Measurements from ENCODE around the gene UBALD1. TPM values are rescaled to one million over a fixed set of nuclear protein-coding genes. Genes with fewer than 3 reads are reported as not detected.

UBALD1 gene
- total and polyA plus RNA-seq, 12 donors, result 14.7 to 39.4 (median 20.4) TPM

DNA sequence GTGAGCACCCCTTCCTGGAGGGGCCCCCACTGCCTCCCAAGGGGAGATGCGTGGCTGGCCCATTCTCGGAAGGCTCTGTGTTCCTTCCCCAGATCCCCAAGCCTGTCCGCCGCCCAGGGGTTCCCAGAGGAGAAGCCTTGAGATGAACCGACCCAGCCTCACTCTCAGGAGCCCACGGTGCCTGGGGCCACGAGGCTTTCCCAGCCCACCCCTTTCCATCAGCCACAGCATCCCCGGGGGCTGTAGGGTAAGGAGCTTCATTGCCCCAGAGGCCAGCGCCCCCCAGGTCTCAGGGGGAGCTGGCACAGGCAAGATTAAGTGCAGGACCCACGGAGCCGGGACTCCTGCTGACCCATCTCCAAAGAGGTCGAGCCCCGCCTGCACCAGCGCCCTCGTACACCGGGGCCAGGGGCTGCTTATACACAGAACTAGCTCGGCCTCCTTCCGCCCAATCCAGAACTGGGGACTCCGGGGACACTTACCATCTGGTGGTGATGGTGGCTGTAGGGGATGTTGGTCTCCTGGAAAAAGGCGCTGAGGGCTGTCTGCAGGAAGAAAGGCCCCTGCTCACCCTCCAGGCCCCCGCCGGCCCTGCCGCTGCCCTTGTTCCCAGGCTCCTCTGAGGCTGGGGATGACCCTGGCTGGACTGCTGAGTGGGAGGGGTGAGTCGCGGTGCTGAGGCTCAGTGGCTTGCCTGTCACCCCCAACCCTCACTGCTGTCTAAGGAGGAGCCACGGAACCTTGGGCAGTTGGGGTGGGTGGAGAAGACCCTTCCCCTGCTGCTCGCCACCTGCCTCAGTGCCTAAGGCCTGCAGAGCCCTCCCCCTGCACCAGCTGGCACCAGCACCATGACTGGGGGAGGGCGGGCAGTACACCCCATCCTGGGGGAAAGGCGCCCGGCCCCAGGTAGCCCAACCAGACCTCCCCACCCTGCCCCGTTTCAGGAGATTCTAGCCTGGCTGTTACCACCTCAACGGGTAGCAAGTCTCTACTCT lies 4.4 kb downstream of the UBALD1 start:
- no peak for DNase-seq
- WGBS, 2 donors, result 81 to 82% methylated on average over 32 of the region's 32 CpGs

DNA sequence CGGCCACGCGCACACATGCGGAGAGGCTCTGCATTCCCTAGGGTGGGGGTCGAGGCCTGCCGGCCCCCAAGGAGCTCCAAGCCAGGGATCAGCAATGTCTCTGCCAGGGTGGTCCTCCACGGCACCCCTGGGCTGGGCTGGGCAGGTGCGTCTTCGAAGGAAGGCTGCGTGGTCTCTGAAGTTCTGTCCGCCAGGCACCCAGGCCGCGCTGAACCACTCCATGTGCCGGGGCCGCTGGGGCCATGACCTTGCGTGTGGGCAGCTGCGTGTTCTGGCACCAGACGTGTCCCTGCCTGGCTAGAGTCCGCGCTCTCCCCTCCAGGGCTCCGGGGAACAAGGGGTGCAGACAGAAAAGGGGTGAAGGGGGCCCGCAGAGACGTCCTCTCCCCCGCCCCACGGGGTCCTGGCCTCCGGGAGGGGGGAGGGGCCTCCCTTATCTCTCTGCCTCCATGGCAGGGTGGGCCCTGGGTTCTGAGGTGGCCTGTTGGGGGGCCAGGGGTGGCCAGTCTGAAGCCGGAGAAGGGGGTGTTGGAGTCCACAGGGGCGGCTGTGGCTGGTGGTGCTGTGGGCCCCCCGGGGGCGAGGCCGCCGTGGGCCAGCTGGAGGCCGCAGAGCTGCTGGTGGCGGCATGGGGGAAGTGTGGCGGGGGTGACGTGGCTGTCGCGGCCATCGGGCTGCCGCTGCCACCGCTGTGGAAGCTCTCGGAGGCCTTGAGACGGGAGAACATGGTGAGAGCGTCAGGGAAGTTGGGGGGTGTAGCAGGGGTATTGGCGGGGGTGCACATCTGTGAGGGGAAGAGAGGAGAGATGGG lies 5.3 kb downstream of the UBALD1 start:
- Histone ChIP-seq H3K27ac (no peak overlapping the region), H3K27me3 (no peaks in the 10 kb centered on the region), H3K9me3 (no peaks in the 10 kb centered on the region), H3K36me3 (peaks cover 0 to 36% (median 4%) of the 10 kb centered on the region in 9 donors), H3K4me3 (no peak overlapping the region), H3K4me1 (peaks cover 9 to 34% (median 29%) of the 10 kb centered on the region in 9 donors)
- ATAC-seq, result no peak
- intact Hi-C loops (cut with DNase I), result no loop called here
- DNase-seq, result no peak
- no peak for TF ChIP-seq CTCF (IDR thresholded peaks at IDR 0.05)
- WGBS, 2 donors, result 88 to 90% methylated on average over 45 of the region's 45 CpGs

More for the DNA sequence above, 4.4 kb downstream of the UBALD1 start:
- no peak for TF ChIP-seq CTCF (IDR thresholded peaks at IDR 0.05)
- no peak overlapping the region for H3K4me3 ChIP-seq
- H3K4me1 ChIP-seq, result peaks cover 9 to 39% (median 33%) of the 10 kb centered on the region in 9 donors
- H3K36me3 ChIP-seq, result peaks cover 0 to 36% (median 4%) of the 10 kb centered on the region in 9 donors
- intact Hi-C loops (cut with DNase I), result no loop called here
- H3K9me3 ChIP-seq, result no peaks in the 10 kb centered on the region
- H3K27me3 ChIP-seq, result no peaks in the 10 kb centered on the region
- ATAC-seq, result no peak
- H3K27ac ChIP-seq, result no peak overlapping the region

- no peak for TF ChIP-seq CTCF (IDR thresholded peaks at IDR 0.05)
- no peak for DNase-seq
- 84 to 86% methylated on average over 8 of the region's 8 CpGs for WGBS, 2 donors
- no peaks in the 10 kb centered on the region for H3K27me3 ChIP-seq
- no peak overlapping the region for H3K4me3 ChIP-seq
- intact Hi-C loops (cut with DNase I), result no loop called here
- H3K4me1 ChIP-seq, result peaks cover 8 to 36% (median 25%) of the 10 kb centered on the region in 9 donors
- H3K36me3 ChIP-seq, result peaks cover 0 to 36% (median 4%) of the 10 kb centered on the region in 9 donors
- no peak overlapping the region for H3K27ac ChIP-seq
- H3K9me3 ChIP-seq, result no peaks in the 10 kb centered on the region
- no peak for ATAC-seq
Observed at GRCh38 chr16:4608704-4608980, 6.0 kb downstream of the UBALD1 start.
